ENCODE results near the gene MAP1LC3B2.

DNA sequence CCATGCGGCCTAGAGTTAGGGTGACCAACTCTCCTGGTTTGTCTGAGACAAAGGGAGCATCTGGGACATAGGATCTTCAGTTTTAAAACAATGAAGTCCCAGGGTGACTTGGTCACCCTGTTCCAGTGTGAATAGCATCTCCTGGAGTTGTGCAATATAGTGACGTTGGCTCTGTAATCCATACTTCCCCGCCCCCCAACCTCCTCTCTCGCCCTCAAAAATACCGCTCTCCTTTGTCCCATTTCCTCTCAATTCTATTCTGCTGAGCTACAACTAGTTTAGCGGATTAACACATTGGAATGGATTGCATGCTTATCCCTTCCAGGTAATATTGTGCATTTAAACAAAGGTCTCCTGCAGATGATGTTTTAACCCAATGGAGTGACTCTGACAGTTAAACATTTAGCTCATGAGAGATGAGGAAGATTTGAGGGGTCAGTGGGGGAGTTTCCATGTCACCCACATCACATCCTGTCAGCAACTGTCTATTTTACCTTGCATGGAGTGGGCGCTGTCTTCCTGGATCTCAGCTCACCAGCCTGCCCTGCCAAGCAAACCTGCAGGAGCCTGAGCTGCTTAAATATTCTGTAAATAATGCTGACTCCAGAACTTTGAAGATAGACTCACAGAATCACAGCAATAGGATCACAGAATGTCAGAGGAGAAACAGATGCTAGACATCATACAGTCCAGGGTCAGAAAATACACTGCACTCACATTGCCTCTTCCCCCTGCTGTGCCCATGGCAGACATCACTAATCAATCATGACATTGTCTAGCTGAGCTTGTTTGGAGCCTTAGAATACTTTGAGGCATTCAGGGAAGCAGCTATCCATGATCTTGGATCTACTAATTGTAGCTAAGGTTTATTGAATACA lies 43.0 kb downstream of the MAP1LC3B2 start:
- TF ChIP-seq, protein P1, sequence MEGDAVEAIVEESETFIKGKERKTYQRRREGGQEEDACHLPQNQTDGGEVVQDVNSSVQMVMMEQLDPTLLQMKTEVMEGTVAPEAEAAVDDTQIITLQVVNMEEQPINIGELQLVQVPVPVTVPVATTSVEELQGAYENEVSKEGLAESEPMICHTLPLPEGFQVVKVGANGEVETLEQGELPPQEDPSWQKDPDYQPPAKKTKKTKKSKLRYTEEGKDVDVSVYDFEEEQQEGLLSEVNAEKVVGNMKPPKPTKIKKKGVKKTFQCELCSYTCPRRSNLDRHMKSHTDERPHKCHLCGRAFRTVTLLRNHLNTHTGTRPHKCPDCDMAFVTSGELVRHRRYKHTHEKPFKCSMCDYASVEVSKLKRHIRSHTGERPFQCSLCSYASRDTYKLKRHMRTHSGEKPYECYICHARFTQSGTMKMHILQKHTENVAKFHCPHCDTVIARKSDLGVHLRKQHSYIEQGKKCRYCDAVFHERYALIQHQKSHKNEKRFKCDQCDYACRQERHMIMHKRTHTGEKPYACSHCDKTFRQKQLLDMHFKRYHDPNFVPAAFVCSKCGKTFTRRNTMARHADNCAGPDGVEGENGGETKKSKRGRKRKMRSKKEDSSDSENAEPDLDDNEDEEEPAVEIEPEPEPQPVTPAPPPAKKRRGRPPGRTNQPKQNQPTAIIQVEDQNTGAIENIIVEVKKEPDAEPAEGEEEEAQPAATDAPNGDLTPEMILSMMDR (IDR thresholded peaks at IDR 0.05; ENCODE audit: insufficient read depth, low read depth, low read length): no peak
- no peak for TF ChIP-seq EZH2 (IDR thresholded peaks at IDR 0.05; ENCODE audit: insufficient read depth, low read length)
